Measurements from ENCODE around the gene LRRC8C.

Gene LRRC8C

DNA sequence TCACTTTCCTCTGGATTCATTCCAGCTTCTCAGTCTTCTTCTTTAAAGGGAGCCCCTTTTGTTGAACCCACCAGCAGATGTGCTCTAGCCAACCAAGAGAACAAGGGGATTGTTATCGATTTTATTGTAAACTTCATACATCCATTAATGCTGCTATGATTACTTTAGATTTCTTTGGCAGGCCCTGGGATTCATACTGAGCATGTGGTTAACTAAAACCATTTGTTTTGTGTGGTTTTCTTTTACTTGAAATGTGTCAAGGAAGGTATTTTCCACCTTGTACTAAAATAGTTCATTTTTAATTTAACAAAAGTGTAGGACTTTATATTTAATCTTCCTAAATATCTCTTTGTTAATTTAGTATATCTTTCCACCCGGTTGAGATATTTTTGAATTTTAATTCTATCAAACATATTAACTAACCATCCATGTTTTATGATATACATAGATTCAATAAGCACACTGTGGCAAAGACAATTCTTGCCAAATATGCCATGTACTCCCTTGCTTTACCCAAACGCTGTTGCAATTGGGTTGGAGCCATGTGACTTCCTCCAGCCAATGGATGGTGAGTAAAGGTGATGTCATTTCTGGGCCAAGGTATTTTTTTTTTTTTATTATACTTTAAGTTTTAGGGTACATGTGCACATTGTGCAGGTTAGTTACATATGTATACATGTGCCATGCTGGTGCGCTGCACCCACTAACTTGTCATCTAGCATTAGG, 113.7 kb downstream of the LRRC8C start:
- H3K4me3 ChIP-seq (ENCODE audit: low read depth, low read length): no peak overlapping the region
- TF ChIP-seq, protein P1, sequence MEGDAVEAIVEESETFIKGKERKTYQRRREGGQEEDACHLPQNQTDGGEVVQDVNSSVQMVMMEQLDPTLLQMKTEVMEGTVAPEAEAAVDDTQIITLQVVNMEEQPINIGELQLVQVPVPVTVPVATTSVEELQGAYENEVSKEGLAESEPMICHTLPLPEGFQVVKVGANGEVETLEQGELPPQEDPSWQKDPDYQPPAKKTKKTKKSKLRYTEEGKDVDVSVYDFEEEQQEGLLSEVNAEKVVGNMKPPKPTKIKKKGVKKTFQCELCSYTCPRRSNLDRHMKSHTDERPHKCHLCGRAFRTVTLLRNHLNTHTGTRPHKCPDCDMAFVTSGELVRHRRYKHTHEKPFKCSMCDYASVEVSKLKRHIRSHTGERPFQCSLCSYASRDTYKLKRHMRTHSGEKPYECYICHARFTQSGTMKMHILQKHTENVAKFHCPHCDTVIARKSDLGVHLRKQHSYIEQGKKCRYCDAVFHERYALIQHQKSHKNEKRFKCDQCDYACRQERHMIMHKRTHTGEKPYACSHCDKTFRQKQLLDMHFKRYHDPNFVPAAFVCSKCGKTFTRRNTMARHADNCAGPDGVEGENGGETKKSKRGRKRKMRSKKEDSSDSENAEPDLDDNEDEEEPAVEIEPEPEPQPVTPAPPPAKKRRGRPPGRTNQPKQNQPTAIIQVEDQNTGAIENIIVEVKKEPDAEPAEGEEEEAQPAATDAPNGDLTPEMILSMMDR (IDR thresholded peaks at IDR 0.05; ENCODE audit: low read depth, low read length): no peak

DNA sequence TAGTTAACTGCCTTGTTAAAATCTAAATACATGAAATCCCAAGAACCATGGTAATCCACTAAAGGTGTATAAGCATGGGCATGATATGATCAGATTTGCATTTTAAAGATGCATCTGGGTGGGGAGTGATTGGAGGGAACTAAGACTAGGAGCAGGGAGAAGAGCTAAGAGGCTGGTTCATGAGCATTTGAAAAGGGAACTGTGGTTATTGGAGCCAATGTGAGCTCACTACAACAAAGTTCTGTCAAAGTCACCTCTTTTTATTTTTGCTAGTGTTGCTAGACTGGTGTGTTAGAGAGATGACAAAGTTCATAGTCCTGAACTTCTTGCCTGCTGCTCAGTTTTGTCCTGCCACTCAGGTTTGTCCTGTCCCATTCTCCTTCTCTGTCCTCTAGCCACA, 120.8 kb downstream of the LRRC8C start:
- TF ChIP-seq, protein P1 (IDR thresholded peaks at IDR 0.05; ENCODE audit: low read depth, low read length): no peak
- H3K4me3 ChIP-seq (ENCODE audit: low read depth, low read length): no peak overlapping the region

DNA sequence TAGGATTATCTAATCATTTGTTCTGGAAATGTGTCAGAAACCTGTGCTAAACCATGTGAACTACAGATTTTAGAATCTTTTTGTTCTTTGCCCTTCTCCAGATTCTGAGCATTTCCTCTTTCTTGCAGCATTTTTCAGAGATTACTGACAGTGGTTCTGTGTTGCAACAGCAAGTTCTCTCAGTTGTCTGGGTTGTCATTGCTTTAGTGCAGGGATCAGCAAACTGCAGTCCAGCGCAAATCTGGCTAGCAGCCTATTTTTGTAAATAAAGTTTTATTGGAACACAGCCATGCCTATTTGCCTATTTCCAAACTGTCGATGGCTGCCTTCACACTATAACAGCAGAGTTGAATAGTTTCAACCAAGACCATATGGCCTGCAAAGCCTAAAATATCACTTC, 121.6 kb downstream of the LRRC8C start:
- no peak overlapping the region for H3K4me3 ChIP-seq (ENCODE audit: low read depth, low read length)
- TF ChIP-seq, protein P1 (IDR thresholded peaks at IDR 0.05; ENCODE audit: low read depth, low read length): no peak

DNA sequence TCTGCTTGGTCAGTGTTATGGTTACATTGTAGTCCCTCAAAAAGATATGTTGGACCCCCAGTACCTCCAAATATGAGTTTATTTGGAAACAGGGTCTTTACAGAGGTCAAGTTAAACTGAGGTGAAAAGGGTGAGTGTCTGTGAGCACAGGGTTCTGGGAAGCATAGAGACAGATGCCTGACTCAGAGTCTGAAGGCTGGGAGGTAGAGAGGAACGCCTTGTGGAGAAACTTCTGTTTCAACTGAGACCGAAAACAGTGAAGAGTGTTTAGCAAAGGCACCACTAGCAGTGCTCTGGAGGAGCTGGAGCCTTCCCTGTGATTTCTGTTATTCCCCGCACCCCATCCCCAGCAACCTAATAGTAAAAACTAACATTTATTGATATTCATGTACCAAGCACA, 122.7 kb downstream of the LRRC8C start:
- H3K4me3 ChIP-seq (ENCODE audit: low read depth, low read length): no peak overlapping the region
- TF ChIP-seq, protein P1 (IDR thresholded peaks at IDR 0.05; ENCODE audit: low read depth, low read length): no peak

DNA sequence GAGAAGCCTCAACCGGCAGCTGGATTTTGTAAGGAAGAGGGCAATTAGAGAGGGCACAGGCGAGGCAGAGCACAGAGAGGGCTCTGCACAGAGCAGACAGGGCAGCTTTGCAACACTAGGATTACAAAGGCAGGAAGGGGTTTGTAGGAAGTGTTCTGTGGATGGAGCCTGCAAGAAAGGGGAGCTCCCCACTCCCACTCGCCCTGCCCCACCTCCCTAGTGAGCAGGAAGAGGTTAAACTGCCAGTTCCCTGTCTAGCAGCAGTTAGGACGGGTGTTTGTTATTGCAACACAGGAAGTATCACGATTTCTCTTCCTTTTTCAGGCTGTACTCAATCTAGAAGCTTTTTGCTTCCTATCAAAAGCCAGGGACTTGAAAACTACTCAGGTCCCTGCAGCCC, 124.6 kb downstream of the LRRC8C start:
- TF ChIP-seq, protein P1 (IDR thresholded peaks at IDR 0.05; ENCODE audit: low read depth, low read length): no peak
- no peak overlapping the region for H3K4me3 ChIP-seq (ENCODE audit: low read depth, low read length)

DNA sequence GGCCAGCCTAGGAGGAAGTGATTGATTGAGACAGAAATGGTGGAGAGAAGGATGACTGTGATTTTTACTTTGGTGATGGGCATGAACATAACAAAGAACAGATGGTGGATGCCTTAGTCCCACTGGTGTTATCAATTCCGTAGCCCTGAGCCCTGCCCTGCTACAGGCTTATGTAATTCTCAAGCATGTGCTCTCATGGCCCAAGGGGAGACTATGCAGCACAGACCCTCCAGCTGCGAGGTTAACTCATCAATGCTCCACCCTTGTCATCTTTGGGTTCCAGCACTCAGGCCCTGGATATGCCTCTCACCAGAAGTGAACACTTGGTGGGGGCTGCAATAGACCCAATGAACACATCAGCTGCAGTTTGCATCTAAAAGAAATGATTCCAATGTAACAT, 125.2 kb downstream of the LRRC8C start:
- H3K4me3 ChIP-seq (ENCODE audit: low read depth, low read length): no peak overlapping the region
- TF ChIP-seq, protein P1 (IDR thresholded peaks at IDR 0.05; ENCODE audit: low read depth, low read length): no peak

DNA sequence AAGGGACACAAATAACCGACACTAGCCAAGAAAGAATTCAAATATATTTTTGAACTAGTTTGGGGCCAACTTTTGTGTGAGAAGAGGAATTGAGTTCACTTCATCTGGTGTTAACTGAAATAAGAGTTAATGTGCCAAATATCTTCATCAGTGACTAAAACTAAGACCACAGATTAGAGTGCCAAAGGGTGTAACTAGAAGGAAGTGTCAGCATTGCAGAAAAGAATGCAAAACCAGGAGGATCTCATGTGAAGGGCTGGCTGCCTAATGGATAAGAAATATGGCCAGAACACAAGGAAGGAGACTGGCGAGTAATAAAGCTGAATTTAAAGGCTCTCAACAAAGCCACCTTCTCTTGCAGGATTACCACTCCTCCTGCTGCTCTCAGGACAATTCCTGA, 126.1 kb downstream of the LRRC8C start:
- H3K4me3 ChIP-seq (ENCODE audit: low read depth, low read length): no peak overlapping the region
- TF ChIP-seq, protein P1 (IDR thresholded peaks at IDR 0.05; ENCODE audit: low read depth, low read length): no peak
